Activated CD4-positive, alpha-beta T cell treated with anti-CD3 and anti-CD28 coated beads for 1 hour (primary cell): ENCODE data around the gene SVIL.
"Not testable (repeated sequence)": the region's sequence is repeated elsewhere in the genome, so short reads cannot be mapped to it uniquely, and the experiment has no call there.

Experiments
- DNase-seq: peaks from one replicate; pipeline ENCODE4 v3.0.0-alpha.2; 2020

Gene SVIL

GRCh38 chr10:29535778-29536453, 98.9 kb downstream of the SVIL start:
- no peak for DNase-seq

- DNase-seq: no peak
Observed at GRCh38 chr10:29535012-29535777, 99.6 kb downstream of the SVIL start.

GRCh38 chr10:29534590-29534989, 100.2 kb downstream of the SVIL start:
- no peak for DNase-seq

- no peak for DNase-seq
Observed at GRCh38 chr10:29533696-29534285, 101.0 kb downstream of the SVIL start.

DNA sequence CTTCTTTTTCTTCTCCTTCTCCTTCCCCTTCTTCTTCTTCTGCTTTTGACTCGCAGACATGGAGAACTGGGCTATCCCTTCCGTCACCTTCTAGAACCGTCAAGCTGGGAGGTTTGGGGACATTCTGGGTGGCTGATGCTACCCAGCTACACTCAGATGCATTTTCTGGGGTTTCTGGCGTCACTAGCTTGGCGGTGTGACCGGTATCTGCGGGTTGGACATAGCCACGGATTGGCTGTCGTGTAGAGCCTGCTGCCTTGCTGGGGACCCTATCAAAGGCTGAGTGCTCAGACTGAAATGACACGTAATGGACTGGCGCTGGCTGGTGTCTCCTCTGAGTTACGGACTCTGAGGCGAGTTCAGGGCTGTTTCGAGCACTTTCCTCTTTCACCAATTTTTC, 101.7 kb downstream of the SVIL start:
- no peak for DNase-seq

GRCh38 chr10:29532256-29532878, 102.4 kb downstream of the SVIL start:
- DNase-seq: no peak

DNA sequence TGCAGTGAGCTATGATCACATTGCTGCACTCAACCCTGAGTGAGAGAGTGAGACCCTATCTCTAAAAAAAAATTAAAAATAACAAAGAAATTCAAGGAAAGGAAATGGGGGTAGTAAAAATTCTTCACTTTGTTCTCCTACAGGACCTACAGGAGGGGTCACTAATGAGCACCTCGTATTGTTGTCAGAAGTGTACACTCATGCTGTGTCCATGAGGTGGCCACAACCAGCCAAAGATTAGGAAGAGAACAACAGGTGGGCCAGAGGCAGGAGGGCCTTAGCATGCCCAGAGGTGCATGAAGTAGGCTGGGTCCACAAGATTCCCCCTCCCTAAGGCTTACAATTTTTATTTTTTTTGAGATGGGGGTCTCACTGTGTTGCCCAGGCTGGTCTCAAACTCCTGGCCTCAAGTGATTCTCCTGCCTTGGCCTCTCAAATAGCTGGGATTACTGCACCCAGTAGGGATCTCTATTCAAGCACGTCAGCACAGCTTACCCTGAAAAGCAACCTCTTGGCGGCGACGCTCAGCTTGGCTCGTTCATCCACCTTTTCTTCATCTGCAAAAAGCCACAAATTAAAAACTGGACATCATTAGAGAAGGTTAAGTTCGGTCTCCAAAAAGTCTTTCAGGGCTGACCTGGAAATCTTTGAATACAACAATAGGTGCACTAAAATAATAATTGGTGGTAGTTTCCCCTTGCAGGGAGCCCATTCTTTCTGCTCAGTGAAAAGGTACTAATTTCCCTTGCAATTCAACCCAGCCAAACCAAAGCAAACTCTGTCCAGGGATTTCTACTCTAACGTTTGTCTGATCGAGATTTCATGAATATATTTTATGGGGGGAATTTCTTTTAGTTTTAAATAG, 104.4 kb downstream of the SVIL start:
- no peak for DNase-seq

- DNase-seq: no peak
Observed at GRCh38 chr10:29529146-29529545, 105.6 kb downstream of the SVIL start.

GRCh38 chr10:29525762-29526161, 109.0 kb downstream of the SVIL start:
- no peak for DNase-seq

DNA sequence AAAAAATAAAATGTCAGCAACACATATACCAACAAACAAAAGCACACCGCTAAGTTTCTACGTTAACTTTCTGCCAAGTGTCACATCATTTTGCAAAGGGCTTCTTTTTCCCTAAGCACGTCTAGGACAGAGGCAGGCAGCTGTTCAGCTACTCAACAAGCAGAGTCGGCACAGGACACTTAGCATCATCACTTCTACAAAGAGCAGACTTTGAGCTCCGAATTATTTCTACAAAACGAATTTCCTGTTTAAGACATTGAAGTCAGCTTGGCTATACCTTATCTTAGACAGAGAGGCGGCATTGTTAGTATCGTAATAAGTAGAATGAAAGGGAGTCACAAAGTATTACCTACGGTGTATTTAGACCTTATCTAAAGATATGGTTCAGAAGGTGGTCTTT, 110.1 kb downstream of the SVIL start:
- DNase-seq: no peak

- no peak for DNase-seq
Observed at GRCh38 chr10:29524294-29524693, 110.5 kb downstream of the SVIL start.

GRCh38 chr10:29522918-29523317, 111.9 kb downstream of the SVIL start:
- no peak for DNase-seq

DNA sequence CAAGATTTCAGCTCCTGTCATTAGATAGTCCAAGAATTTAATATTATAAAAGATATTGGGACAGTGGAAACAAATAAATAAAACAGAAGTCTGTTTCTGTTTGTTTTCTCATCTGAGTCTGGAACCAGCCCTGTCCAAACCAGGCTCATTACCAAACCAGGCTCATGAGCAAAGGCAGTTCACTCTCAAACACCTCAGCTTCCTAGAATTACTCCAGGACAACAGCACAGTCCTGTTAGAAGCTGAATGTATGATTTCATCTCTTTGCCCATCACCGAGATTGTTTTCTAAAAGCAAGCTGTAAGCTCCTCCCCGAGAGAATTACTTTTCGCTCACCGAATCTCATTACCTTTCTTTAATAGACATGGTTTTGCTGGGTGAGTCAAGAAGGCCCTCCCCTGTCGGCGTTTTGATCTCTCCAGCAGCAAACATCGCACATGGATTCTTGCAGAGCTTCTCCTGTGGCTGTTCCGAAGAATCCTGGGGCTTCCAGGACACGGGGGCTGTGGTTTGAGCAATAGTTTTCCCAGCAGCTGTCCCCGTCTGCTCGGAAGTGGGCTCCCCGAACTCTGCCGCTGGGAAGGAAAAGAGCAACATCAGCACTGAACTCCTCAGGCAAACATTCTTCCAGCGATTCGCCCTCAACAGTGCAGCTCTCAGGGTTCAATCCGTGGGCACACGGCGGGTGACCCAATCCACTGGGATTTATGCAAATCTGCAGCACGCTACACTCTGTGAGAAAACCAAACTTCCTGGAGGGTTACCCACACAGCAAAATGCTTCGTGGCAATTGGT, 112.5 kb downstream of the SVIL start:
- DNase-seq: no peak

DNA sequence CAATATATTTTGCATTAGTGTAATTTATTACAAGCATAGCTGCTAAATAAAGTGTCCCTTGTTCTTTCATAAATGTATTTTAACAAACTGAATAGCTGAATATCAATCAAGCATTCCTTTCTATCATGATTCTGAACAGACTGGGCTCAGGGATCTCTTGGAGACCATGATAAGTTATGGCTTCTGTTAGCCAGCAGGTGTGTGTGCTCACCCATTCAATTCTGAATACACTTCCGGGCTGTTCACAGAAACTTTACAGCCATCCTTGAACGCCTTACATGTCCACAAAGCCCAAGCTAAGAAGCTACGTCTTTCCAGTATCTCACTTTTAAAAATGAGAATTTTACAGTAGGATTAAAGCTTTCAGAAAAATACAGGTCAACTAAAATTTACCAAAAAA, 115.1 kb downstream of the SVIL start:
- DNase-seq: no peak

DNA sequence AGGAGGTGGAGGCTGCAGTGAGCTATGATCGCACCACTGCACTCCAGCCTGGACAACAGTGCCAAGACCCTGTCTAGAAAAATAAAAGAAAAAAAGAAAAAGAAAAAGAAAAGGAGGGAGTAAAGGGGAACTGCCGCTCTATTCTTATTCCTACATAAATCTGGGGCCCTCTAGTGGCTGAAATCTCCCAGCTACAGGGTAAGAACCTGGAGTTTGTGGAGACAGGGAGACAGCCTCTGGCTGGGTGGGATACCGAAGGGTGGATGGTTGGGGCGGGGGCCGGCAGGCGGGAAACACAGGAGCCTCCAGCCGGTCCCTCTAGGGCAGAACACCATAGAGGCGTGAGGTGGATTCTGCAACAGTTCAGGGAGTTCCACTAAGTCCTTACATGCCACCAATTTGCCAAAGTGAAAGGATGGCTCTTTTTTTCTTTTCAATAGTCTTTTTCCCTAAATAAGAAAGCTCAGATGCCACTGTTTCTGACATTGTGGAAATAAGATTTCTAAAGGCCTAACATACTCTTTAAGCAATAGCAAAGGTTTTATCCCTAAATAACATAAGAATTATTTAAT, 117.3 kb downstream of the SVIL start:
- DNase-seq: no peak

GRCh38 chr10:29516309-29516932, 118.3 kb downstream of the SVIL start:
- DNase-seq: not testable (repeated sequence)

- DNase-seq: not testable (repeated sequence)
Observed at GRCh38 chr10:29515879-29516278, 118.9 kb downstream of the SVIL start.

DNA sequence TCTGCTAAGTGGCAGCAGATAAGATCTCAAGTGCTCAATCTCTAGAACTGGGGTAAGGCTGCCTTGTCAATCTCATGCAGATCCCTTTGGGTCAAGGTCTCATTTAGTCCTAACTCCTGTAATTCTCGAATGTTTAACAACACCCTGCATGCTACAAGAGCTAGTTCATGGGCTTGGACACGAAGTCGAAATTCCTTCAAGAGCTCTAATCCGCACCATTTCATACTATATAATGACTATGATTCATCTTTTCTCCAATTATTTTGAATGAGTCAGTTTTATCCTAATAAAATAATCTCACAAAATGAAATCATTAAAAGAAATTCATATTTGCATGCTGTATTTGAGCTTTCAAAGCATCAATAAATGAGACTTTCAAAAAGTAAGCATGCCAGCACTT, 119.7 kb downstream of the SVIL start:
- DNase-seq: not testable (repeated sequence)

GRCh38 chr10:29514306-29514705, 120.5 kb downstream of the SVIL start:
- no peak for DNase-seq

- DNase-seq: no peak
Observed at GRCh38 chr10:29512425-29512974, 122.3 kb downstream of the SVIL start.

GRCh38 chr10:29511806-29512205, 123.0 kb downstream of the SVIL start:
- DNase-seq: not testable (repeated sequence)
